AG09319 (cell line): ENCODE data around the gene SH2B2.

Source experiments
- DNase-seq: peaks from one replicate; pipeline ENCODE4 v3.0.0-alpha.2; 2010; ENCODE audit warnings: low read depth; ENCODE audit errors: extremely low read depth
- TF ChIP-seq, protein P1 (sequence below): IDR thresholded peaks from 2 replicates; pipeline ENCODE4 v1.5.1; 2011; ENCODE audit warnings: low read depth, mild to moderate bottlenecking, inconsistent platforms, low read length, moderate library complexity

SH2B2 gene

DNA sequence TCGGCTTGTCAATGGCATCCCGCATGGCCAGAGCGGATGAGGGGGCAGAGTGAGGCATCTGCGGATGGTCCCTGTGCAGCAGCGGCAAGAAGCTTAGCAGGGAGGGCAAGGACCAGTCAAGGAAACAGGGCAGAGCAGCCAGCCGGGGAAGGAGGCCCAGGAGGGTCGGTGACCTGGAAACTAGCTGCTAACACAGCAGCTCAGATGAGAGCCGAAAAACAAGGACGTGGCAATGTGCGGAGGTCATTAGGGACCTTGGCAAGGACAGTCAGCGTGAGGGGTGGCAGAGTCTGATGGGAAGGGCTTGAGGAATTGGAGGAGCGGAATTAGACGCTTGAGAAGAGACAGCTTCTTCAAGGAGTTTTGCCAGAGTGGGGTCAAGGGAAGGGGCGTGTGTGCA is 20.1 kb upstream of the SH2B2 start:
- DNase-seq: no peak
- TF ChIP-seq, protein P1, sequence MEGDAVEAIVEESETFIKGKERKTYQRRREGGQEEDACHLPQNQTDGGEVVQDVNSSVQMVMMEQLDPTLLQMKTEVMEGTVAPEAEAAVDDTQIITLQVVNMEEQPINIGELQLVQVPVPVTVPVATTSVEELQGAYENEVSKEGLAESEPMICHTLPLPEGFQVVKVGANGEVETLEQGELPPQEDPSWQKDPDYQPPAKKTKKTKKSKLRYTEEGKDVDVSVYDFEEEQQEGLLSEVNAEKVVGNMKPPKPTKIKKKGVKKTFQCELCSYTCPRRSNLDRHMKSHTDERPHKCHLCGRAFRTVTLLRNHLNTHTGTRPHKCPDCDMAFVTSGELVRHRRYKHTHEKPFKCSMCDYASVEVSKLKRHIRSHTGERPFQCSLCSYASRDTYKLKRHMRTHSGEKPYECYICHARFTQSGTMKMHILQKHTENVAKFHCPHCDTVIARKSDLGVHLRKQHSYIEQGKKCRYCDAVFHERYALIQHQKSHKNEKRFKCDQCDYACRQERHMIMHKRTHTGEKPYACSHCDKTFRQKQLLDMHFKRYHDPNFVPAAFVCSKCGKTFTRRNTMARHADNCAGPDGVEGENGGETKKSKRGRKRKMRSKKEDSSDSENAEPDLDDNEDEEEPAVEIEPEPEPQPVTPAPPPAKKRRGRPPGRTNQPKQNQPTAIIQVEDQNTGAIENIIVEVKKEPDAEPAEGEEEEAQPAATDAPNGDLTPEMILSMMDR: no peak

GRCh38 chr7:102268635-102269034 is 18.0 kb upstream of the SH2B2 start:
- no peak for DNase-seq
- TF ChIP-seq, protein P1: no peak

DNA sequence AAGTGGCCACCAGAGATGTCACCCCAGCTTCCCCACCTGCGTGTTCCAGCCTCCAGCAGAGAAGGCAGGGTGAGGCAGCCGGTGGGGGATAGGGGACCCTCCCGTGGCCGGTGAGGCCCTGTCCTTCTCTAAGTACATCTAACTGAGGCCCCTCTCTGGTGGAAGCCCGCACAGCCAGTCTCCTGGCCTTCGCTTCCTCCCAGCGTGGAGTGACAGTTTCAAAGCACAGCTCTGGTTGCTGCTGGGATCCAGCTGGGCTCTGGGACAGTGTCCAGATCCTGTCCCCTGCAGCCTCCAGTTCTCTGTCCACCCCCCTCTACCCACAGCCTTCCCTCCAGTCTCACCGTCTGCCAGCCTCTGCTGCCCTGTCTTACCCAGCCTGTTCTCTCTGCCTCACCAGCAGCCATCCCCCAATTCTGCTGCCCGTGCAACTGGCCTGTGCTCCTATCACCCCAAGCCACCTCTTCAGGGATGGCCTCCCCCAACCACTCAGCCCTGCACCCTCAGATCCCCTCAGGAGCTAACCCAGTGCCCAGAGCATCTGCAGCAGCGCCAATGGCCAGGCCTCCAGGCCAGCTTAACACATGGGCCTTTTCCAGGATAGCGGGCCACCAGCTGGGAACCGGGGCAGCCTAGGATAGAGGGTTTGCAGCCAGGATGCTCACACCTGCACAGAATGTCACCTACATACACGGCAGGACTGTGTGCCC is 16.3 kb upstream of the SH2B2 start:
- TF ChIP-seq, protein P1: no peak
- no peak for DNase-seq

- no peak for DNase-seq
- TF ChIP-seq, protein P1: no peak
Observed at GRCh38 chr7:102271158-102271798, 15.4 kb upstream of the SH2B2 start.

DNA sequence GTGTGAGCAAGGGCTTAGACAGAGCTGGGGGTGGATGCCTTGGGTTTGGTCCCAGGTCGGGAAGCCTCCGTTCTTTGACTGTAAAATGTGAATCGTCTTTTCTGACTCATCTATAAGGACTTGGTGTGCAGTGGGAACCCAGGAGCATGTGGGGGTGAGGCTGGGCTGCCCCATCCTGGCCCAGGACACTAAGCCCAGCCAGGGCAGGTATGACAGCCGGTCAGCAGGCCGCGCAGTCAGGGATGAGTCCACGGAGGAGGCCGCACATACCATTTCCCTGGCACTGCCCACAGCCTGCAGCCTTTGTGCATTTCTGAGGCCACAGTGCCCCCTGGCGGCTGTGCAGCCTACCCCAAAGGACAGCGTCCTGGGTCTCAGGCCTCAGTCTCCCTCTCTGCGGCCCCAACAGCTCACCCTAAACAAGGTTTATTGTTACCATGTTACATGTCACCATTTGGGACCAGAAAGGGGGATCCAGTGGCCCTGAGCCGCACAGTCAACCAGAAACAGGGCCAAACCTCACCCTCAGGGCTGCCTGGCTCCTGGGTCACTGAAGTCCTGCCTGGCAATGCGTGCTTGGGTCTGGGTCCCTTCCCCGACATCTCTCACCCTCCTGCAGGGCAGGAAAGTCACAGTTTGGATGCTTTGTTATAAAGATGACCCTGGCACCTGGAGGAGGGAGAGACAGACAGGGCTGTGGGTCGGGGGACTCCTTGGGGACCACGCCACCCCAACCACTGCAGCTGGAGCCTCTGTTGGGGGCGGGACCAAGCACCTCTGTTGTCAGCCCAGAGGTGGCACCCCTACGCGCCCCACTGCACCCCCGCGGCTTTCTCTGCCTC is 14.4 kb upstream of the SH2B2 start:
- TF ChIP-seq, protein P1: peak; percentile 93
- DNase-seq: peak; percentile 37

GRCh38 chr7:102272917-102273748 is 13.5 kb upstream of the SH2B2 start:
- TF ChIP-seq, protein P1: no peak
- no peak for DNase-seq
